ENCODE data around the gene MOB3B.

The MOB3B gene

DNA sequence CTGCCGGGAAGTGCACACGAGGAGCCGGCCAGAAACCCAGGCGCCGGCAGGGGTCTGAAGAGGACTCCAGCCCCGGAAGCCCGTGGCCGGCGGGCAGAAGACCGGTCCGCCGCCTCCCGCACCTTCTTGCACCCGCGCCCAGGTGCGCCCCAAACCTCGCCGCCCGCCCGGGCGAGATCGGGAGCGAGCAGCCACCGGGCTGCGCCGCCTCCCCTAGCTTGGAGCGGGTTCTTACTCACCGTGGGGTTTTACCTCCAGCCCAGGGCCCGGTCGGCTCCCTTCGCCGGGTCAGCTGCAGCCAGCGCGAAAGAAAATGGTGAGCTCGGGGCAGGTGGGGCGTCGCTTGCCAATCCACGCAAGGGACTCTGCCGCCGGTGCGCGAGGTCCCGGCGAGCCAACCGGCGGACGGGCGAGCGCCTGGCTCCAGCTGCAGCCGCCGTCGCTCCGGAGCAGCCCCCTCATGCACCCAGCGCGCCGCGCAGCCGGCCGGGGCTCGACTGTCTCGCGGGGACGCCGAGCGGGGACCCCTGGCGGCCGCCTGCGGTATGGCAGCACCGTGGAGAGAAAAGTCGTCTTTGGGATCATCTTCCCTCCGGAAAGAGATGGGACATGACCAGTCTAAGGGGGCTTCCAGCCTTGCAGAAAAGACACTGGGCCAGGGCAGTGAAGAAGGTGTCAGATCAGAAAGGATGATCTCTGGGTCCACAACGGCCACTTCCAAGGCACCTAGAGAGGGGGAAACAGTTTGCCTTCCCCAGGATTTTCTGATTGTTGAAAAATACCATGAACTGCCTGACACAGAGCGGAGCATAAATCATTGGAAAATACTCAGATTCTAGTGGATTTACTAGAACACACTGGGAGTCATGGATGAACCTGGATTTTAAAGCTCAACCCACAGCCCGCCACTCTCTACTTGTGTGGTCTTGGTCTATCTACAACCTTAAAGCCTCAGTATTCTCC, at the start of gene MOB3B:
TSS of gene MOB3B (minus strand) at position 499 of the 963 bp plus-strand sequence. CDS start 74,264 bp downstream, outside the sequence.
- in situ Hi-C loops (cut with MboI; ENCODE audit: low sequenced_read_pairs), result loop anchor here (25.0 kb wide), 1 partner anchor 217 kb away; no protein-coding TSS in a partner anchor

DNA sequence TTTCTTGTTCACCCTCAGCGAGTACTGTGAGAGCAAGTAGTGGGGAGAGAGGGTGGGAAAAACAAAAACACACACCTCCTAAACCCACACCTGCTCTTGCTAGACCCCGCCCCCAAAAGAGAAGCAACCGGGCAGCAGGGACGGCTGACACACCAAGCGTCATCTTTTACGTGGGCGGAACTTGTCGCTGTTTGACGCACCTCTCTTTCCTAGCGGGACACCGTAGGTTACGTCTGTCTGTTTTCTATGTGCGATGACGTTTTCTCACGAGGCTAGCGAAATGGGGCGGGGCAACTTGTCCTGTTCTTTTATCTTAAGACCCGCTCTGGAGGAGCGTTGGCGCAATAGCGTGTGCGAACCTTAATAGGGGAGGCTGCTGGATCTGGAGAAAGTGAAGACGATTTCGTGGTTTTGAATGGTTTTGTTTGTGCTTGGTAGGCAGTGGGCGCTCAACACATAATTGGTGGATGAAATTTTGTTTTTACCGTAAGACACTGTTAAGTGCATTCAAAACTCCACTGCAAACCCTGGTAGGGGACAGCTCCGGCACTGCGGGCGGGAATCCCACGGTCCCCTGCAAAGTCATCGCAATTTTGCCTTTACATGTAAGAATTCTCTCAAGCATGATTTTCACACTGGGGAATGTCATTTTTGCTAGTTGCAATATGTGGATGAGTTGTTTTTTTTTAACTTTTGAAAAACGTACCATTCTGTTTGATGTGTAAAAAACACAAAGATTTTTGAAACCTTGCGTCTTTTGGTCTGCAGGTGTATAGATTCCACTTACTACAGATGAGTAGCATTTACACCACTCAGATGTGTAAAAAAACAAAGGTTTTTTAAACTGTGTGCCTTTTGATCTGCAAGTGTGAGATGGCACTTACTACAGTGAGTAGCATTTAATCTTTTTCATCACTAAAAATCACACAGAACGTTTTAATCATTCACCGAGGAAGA, 44.3 kb upstream of the MOB3B start:
- in situ Hi-C loops (cut with MboI; ENCODE audit: low sequenced_read_pairs), result no loop called here

GRCh38 chr9:27572918-27573633, 43.5 kb upstream of the MOB3B start, which contains the start of gene C9orf72:
Gene C9orf72 (minus strand): TSS chr9:27573481. CDS start chr9:27567120, 6,361 bp downstream.
- in situ Hi-C loops (cut with MboI; ENCODE audit: low sequenced_read_pairs), result no loop called here

- in situ Hi-C loops (cut with MboI; ENCODE audit: low sequenced_read_pairs), result no loop called here
Measured at GRCh38 chr9:27572566-27572917, 42.9 kb upstream of the MOB3B start.

DNA sequence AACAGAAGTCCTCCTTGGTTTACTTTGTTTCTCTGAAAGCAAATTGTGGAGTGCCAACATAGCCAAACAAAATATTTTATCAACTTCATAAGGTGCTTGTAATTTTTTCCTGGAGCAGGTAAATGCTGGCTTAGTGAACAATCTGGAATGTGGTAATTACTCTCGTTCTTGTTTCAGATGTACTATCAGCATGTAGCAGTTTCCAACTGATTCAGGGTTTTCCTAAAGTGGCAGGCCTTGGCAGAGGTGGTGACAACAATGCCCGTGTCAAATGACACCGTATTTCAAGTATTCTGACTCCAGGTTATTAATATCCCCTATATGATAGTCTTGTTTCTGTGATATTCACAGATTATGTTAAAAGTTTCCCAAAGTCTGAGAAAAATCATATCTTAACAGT, 42.4 kb upstream of the MOB3B start:
- in situ Hi-C loops (cut with MboI; ENCODE audit: low sequenced_read_pairs), result no loop called here

DNA sequence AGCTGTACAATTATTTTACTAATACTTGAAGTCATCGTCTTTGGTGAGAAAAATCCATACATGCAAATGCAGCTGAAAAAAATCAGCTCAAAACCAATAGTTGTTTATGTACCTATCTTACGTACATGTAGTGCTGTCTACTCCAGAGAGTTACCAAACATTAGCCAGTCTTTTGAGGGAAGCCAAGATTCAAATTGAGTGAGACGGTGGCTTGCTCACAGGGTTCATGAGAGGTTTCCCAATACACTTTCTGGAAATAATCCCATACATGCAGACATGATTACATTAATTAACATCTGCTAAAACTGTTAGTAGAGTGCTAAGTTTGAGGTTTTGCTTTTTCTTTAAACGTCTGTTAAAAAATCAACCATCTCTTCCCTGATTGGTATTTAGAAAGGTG, 41.4 kb upstream of the MOB3B start:
- in situ Hi-C loops (cut with MboI; ENCODE audit: low sequenced_read_pairs), result no loop called here

DNA sequence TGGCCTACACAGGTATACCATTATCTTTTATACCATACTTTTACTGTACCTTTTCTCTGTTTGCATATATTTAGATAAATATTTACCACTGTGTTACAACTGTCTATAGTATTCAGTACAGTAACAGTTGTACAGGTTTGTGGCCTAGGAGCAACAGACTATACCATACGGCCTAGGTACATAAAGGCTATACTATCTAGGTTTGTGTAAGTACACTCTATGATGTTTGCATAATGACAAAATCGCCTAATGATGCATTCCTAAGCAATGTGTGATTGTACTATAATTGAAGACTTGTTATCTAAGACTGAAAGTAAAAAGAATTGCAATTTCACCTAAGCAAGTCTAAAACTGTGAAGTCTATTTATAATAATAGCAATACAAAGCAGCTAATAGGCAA, 39.8 kb upstream of the MOB3B start:
- in situ Hi-C loops (cut with MboI; ENCODE audit: low sequenced_read_pairs), result no loop called here

GRCh38 chr9:27566118-27566517, 36.5 kb upstream of the MOB3B start:
- in situ Hi-C loops (cut with MboI; ENCODE audit: low sequenced_read_pairs), result no loop called here

DNA sequence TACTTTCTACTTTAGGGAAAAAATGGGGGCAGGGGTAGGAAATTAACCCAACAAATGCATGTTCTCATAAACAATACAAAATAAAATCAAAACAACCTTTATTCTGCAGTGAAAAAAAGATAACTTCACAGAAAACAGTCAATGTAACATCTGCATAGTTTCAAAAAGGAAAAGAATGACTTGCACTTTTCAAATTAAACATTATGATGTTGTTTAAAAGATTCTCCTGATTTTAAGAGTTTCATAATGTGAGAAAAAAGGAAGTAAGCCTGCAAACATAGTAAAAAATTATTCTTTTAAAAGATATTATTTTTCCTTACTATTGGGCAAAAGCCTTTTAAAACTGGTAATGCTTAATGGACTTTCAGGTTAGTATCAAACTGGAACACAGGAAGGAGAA, 36.1 kb upstream of the MOB3B start:
- in situ Hi-C loops (cut with MboI; ENCODE audit: low sequenced_read_pairs), result no loop called here

DNA sequence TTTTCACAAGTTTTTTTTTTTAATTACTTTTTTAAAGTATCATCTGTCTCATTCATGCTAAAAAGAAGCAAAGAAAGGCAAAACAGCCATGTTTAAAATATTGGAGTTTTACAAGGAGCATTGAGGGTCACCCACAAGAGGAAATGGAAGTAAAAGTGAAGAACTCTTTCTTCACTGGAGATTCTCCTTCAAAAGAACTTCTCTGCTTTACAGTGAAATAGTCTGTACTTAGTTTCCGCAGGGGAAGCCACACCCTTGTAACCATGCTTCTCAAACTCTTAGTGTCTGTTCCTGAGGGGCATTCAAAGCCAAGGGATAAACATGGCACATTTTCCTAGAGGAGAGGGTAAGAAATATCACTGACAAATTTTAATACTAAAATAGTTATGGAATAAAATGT, 35.1 kb upstream of the MOB3B start:
- in situ Hi-C loops (cut with MboI; ENCODE audit: low sequenced_read_pairs), result no loop called here

GRCh38 chr9:27563738-27564430, 34.3 kb upstream of the MOB3B start:
- in situ Hi-C loops (cut with MboI; ENCODE audit: low sequenced_read_pairs), result no loop called here

GRCh38 chr9:27561685-27562084, 32.1 kb upstream of the MOB3B start:
- in situ Hi-C loops (cut with MboI; ENCODE audit: low sequenced_read_pairs), result no loop called here

GRCh38 chr9:27560457-27560856, 30.8 kb upstream of the MOB3B start:
- in situ Hi-C loops (cut with MboI; ENCODE audit: low sequenced_read_pairs), result no loop called here

- in situ Hi-C loops (cut with MboI; ENCODE audit: low sequenced_read_pairs), result no loop called here
Measured at GRCh38 chr9:27558307-27558706, 28.7 kb upstream of the MOB3B start.

DNA sequence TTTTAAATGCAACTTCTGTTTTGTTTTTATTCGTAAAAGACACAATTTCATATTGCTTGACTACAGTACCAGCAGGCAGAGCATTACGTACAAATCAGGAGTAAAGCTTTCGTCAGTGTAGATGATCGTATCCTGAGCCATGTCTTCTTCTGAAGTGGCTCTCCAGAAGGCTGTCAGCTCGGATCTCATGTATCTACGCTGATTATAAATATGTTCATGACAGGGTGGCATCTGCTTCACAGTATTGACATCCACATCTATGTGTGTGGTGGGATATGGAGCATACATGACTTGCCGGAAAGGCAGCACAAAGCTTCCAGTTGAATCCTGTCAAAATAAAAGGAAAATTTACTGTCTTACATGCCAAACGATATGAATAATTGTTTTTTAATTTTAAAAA, 26.9 kb upstream of the MOB3B start:
- in situ Hi-C loops (cut with MboI; ENCODE audit: low sequenced_read_pairs), result no loop called here

DNA sequence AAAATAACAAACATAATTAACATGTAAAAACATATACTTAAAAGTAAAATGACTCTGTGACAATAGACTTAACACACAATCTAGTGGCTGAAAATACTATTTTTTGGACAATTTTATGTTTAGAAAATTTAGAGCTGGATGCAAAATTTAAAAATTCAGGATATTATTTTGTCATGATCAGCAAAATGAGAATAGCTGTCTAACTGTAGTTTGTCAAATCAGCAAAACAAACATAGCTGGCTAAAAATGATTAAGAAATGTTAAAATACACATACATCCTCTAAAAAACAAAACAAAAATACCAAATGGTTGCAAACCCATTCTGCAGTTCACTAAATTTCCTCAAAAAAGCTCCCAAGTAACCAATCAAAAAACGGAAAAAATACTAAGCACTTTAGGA, 25.1 kb upstream of the MOB3B start:
- in situ Hi-C loops (cut with MboI; ENCODE audit: low sequenced_read_pairs), result no loop called here

DNA sequence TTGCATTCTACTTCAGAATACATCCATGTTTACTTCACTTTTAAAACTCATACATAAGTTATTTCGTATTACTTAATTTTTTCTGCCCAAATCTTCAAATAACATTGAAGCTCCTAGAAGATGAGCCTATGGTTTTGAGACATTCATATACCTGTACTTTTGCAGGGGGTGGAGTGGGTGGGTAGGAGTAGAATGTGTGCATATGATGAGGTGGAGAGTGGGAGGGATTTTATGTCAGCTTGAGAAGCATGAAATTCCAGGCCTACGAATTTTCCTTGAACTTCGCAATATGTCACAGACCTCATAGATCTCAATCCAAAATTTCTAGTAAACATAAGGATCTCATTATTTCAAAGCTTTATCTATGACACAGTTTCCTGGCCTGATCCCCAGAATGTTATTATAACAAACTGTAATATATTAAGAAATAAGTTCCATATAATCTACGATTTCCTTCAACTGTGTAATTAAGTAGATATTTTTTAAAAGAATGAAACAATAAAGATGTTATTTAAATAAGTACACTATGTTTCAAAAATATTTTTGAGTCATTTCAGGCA, 19.7 kb upstream of the MOB3B start:
- in situ Hi-C loops (cut with MboI; ENCODE audit: low sequenced_read_pairs), result loop anchor here (25.0 kb wide), 1 partner anchor 237 kb away; no protein-coding TSS in a partner anchor

DNA sequence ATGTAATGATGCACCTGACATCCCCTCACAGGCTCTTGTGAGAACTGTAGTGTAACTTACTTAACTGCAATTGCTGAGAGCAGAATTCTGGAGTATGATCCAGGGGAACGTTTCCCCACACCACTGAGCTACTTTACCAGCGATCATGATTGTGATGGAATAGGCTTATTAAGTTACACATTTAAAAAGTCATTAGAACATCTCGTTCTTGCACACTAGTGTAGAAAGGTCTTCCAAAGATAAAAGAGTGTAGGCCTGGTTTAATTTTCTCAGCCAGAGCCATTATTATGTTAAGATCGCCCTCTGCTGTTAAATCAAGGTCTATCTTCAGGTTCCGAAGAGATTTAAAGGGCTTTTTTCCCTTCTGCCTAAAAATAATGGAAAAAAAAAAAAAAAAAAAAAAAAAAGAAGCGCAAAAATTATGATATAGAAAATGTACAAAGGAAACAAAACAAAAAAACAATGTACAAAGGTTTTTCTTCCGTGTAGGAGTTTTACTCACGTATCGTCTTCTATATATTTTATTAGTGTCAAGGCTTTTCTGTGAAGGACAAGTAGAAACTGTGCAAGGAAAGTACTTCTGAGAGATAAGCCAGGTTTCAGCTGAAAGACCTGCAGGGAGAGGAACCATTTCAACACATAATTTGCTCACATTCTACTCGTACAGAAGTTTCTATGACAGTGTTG, 18.6 kb upstream of the MOB3B start:
- in situ Hi-C loops (cut with MboI; ENCODE audit: low sequenced_read_pairs), result loop anchor here (25.0 kb wide), 1 partner anchor 236 kb away; no protein-coding TSS in a partner anchor

- in situ Hi-C loops (cut with MboI; ENCODE audit: low sequenced_read_pairs), result loop anchor here (25.0 kb wide), 1 partner anchor 233 kb away; no protein-coding TSS in a partner anchor
Measured at GRCh38 chr9:27545471-27545870, 15.9 kb upstream of the MOB3B start.
